ENCODE results near the gene MYPN.

GRCh38 chr10:68196701-68197100 is 87.4 kb downstream of the MYPN start:
- TF ChIP-seq TP53 (CRISPR knock-in tag; IDR thresholded peaks at IDR 0.05) (no peak), HOXB5 (CRISPR knock-in tag; IDR thresholded peaks at IDR 0.05) (no peak), EP300 (IDR thresholded peaks at IDR 0.05) (no peak), RAD21 (conservative IDR thresholded peaks at IDR 0.05 in 1 of 2, IDR thresholded peaks at IDR 0.05 in 1 of 2) (no peak), SREBF2 (IDR thresholded peaks at IDR 0.05) (no peak), CHD2 (IDR thresholded peaks at IDR 0.05; ENCODE audit: low read length, partially characterized antibody) (no peak), MAX (IDR thresholded peaks at IDR 0.05) (no peak)
- TF ChIP-seq, protein P1, sequence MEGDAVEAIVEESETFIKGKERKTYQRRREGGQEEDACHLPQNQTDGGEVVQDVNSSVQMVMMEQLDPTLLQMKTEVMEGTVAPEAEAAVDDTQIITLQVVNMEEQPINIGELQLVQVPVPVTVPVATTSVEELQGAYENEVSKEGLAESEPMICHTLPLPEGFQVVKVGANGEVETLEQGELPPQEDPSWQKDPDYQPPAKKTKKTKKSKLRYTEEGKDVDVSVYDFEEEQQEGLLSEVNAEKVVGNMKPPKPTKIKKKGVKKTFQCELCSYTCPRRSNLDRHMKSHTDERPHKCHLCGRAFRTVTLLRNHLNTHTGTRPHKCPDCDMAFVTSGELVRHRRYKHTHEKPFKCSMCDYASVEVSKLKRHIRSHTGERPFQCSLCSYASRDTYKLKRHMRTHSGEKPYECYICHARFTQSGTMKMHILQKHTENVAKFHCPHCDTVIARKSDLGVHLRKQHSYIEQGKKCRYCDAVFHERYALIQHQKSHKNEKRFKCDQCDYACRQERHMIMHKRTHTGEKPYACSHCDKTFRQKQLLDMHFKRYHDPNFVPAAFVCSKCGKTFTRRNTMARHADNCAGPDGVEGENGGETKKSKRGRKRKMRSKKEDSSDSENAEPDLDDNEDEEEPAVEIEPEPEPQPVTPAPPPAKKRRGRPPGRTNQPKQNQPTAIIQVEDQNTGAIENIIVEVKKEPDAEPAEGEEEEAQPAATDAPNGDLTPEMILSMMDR (IDR thresholded peaks at IDR 0.05), result no peak
